ENCODE data around the gene SHQ1.

GRCh38 chr3:72722930-72723726 is 125.1 kb downstream of the SHQ1 start:
- TF ChIP-seq, protein P1, sequence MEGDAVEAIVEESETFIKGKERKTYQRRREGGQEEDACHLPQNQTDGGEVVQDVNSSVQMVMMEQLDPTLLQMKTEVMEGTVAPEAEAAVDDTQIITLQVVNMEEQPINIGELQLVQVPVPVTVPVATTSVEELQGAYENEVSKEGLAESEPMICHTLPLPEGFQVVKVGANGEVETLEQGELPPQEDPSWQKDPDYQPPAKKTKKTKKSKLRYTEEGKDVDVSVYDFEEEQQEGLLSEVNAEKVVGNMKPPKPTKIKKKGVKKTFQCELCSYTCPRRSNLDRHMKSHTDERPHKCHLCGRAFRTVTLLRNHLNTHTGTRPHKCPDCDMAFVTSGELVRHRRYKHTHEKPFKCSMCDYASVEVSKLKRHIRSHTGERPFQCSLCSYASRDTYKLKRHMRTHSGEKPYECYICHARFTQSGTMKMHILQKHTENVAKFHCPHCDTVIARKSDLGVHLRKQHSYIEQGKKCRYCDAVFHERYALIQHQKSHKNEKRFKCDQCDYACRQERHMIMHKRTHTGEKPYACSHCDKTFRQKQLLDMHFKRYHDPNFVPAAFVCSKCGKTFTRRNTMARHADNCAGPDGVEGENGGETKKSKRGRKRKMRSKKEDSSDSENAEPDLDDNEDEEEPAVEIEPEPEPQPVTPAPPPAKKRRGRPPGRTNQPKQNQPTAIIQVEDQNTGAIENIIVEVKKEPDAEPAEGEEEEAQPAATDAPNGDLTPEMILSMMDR (conservative IDR thresholded peaks at IDR 0.05; ENCODE audit: low read depth in 2 of 2) = no peak
- TF ChIP-seq JUNB (IDR thresholded peaks at IDR 0.05; ENCODE audit: unreplicated experiment) = no peak
- no peak for TF ChIP-seq REST (IDR thresholded peaks at IDR 0.05; ENCODE audit: unreplicated experiment)
- TF ChIP-seq NANOG (IDR thresholded peaks at IDR 0.05; ENCODE audit: borderline replicate concordance) = no peak
- no peak for TF ChIP-seq ZNF114 (CRISPR knock-in tag; IDR thresholded peaks at IDR 0.05)
- no peak for TF ChIP-seq EZH2 (IDR thresholded peaks at IDR 0.05; ENCODE audit: low read depth, unreplicated experiment)
- TF ChIP-seq CREB1 (CRISPR knock-in tag; IDR thresholded peaks at IDR 0.05; ENCODE audit: low read depth) = no peak
- no peak for TF ChIP-seq POLR2AphosphoS5 (IDR thresholded peaks at IDR 0.05; ENCODE audit: low read depth)
- no peak for TF ChIP-seq EZH2phosphoT487 (IDR thresholded peaks at IDR 0.05; ENCODE audit: unreplicated experiment)
- TF ChIP-seq ZNF331 (CRISPR knock-in tag; IDR thresholded peaks at IDR 0.05; ENCODE audit: low read depth) = no peak
- TF ChIP-seq, protein P2, sequence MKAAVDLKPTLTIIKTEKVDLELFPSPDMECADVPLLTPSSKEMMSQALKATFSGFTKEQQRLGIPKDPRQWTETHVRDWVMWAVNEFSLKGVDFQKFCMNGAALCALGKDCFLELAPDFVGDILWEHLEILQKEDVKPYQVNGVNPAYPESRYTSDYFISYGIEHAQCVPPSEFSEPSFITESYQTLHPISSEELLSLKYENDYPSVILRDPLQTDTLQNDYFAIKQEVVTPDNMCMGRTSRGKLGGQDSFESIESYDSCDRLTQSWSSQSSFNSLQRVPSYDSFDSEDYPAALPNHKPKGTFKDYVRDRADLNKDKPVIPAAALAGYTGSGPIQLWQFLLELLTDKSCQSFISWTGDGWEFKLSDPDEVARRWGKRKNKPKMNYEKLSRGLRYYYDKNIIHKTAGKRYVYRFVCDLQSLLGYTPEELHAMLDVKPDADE (IDR thresholded peaks at IDR 0.05) = no peak
